ENCODE data around the gene LINC00632. TPM values are rescaled to one million over a fixed set of nuclear protein-coding genes. Genes with fewer than 3 reads are reported as not detected.

The LINC00632 gene
- total and polyA plus RNA-seq, 3 experiments from 2014 or later: not detected

DNA sequence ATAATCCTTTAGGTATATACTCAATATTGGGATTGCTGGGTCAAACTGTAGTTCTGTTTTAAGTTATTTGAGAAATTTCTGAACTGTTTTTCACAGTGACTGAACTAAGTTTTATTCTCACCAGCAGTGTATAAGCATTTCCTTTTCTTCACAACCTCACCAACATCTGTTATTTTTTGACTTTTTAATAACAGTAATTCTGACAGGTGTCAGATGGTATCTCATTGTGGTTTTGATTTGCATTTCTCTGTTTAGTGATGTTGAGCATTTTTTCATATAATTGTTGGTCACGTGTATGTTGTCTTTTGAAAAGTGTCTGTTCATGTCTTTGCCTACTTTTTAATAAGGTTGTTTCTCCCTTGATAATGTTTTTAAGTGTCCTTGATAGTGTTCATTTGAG is 112.6 kb downstream of the LINC00632 start:
- Mint-ChIP-seq H3K36me3 (no peaks in the 10 kb centered on the region), H3K27ac (no peak overlapping the region), H3K4me1 (no peaks in the 10 kb centered on the region), H3K27me3 (peaks cover 0 to 4% of the 10 kb centered on the region in 2 donors), H3K9me3 (peaks cover 0 to 2% (median 0%) of the 10 kb centered on the region in 5 donors), H3K4me3 (no peak overlapping the region)
- H3K27me3 ChIP-seq (ENCODE audit: insufficient read depth, low read length, poor library complexity, severe bottlenecking): no peaks in the 10 kb centered on the region
- no peak overlapping the region for H3K27ac ChIP-seq (ENCODE audit: low read depth, low read length)
- ChIA-PET CTCF (no interaction called here), POLR2A (no interaction called here)
- H3K4me3 ChIP-seq (ENCODE audit: low read length): no peak overlapping the region
- H3K36me3 ChIP-seq (ENCODE audit: insufficient read depth, low read length): no peaks in the 10 kb centered on the region
- no peak for DNase-seq
- H3K9me3 ChIP-seq (ENCODE audit: low read length): no peaks in the 10 kb centered on the region
- no peaks in the 10 kb centered on the region for H3K4me1 ChIP-seq (ENCODE audit: insufficient read depth, low read length)

DNA sequence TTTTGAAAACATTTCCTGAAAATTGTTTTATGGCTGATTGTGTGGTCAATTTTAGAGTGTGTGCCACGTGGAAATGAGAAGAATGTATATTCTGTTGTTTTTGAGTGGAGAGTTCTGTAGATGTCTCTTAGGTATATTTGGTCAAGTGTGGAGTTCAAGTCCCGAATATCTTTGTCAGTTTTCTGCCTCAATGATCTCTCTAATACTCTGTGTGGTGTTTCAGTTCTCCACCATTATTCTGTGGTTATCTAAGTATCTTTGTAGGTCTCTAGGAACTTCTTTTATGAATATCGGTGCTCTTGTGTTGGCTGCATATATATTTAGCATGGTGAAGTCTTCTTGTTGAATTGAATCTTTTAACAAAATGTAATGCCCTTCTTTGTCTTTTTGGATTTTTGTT is 113.3 kb downstream of the LINC00632 start:
- Histone ChIP-seq H3K27me3 (ENCODE audit: insufficient read depth, low read length, poor library complexity, severe bottlenecking) (no peaks in the 10 kb centered on the region), H3K36me3 (ENCODE audit: insufficient read depth, low read length) (no peaks in the 10 kb centered on the region), H3K4me1 (ENCODE audit: insufficient read depth, low read length) (no peaks in the 10 kb centered on the region), H3K9me3 (ENCODE audit: low read length) (no peaks in the 10 kb centered on the region), H3K4me3 (ENCODE audit: low read length) (no peak overlapping the region), H3K27ac (ENCODE audit: low read depth, low read length) (no peak overlapping the region)
- no peaks in the 10 kb centered on the region for H3K36me3 Mint-ChIP-seq
- DNase-seq: no peak
- no peaks in the 10 kb centered on the region for H3K4me1 Mint-ChIP-seq
- POLR2A ChIA-PET: no interaction called here
- H3K9me3 Mint-ChIP-seq: peaks cover 0 to 2% (median 0%) of the 10 kb centered on the region in 5 donors
- no peak overlapping the region for H3K4me3 Mint-ChIP-seq
- no peak overlapping the region for H3K27ac Mint-ChIP-seq
- CTCF ChIA-PET: no interaction called here
- H3K27me3 Mint-ChIP-seq: peaks cover 0 to 4% of the 10 kb centered on the region in 2 donors

GRCh38 chrX:140836874-140837273 is 127.3 kb downstream of the LINC00632 start:
- CTCF ChIA-PET: no interaction called here
- H3K27ac Mint-ChIP-seq: no peak overlapping the region
- H3K4me3 Mint-ChIP-seq: no peak overlapping the region

More at GRCh38 chrX:140836874-140837273, 127.3 kb downstream of the LINC00632 start:
- Histone ChIP-seq H3K9me3 (ENCODE audit: low read length) (no peaks in the 10 kb centered on the region), H3K36me3 (ENCODE audit: insufficient read depth, low read length) (no peaks in the 10 kb centered on the region), H3K4me3 (ENCODE audit: low read length) (no peak overlapping the region), H3K4me1 (ENCODE audit: insufficient read depth, low read length) (no peaks in the 10 kb centered on the region), H3K27ac (ENCODE audit: low read depth, low read length) (no peak overlapping the region), H3K27me3 (ENCODE audit: insufficient read depth, low read length, poor library complexity, severe bottlenecking) (no peaks in the 10 kb centered on the region)
- Mint-ChIP-seq H3K9me3 (peaks cover 0 to 2% (median 0%) of the 10 kb centered on the region in 5 donors), H3K4me1 (no peaks in the 10 kb centered on the region), H3K36me3 (no peaks in the 10 kb centered on the region), H3K27me3 (peaks cover 0 to 2% of the 10 kb centered on the region in 2 donors)
- POLR2A ChIA-PET: no interaction called here
- DNase-seq: no peak

Other genes with a start within 250 kb of the LINC00632 start
- not detected for gene SOX3, start 204.7 kb upstream of the LINC00632 start, total RNA-seq
- not detected for gene SOX3, start 204.7 kb upstream of the LINC00632 start, polyA plus RNA-seq